SU-DHL-6 (cell line): ENCODE measurements around the gene P3H3.

ENCODE experiments used
- CTCF ChIP-seq: fragments of 200-600 bp; sonication (generic); IDR thresholded peaks from one replicate; pipeline ENCODE4 v1.5.1; 2017; ENCODE audit warnings: antibody characterized with exemption, mild to moderate bottlenecking, low read length, moderate library complexity; ENCODE audit not compliant: insufficient read depth, poor library complexity, severe bottlenecking
- EZH2phosphoT487 ChIP-seq: fragments of 200-600 bp; sonication (generic), shearing (Covaris generic); conservative IDR thresholded peaks from 2 replicates; pipeline ENCODE4 v1.6.1; 2018; ENCODE audit warnings: mild to moderate bottlenecking, antibody characterized with exemption, low read length, moderate library complexity, mixed read lengths

GRCh38 chr12:6807170-6807569, 21.0 kb upstream of the P3H3 start:
- TF ChIP-seq CTCF (no peak), EZH2phosphoT487 (no peak)
